ENCODE measurements around the gene ATG16L2. TPM values are rescaled to one million over a fixed set of nuclear protein-coding genes. Genes with fewer than 3 reads are reported as not detected.

ATG16L2 gene
- total and polyA plus RNA-seq, 9 of the 15 experiments (the other 6 are each of a cell fraction or from before 2014, with no cell fraction given) = 0.18 to 11.2 (median 6.2) TPM

- TF ChIP-seq ZNF740 (CRISPR knock-in tag; IDR thresholded peaks at IDR 0.05) = no peak
- no peak for TF ChIP-seq ZNF740 (tag; IDR thresholded peaks at IDR 0.05)
- no peak for TF ChIP-seq SAP30 (IDR thresholded peaks at IDR 0.05; ENCODE audit: borderline replicate concordance, insufficient read depth, low read depth, low read length, poor library complexity, severe bottlenecking)
These were observed 19.0 kb downstream of the ATG16L2 start (continued) for GRCh38 chr11:72833083-72833733.

- BruUV-seq (replicated peaks) = no TSS peak
- Histone ChIP-seq H3K4me1 (replicated peaks in 1 of 2; ENCODE audit: control insufficient read depth in 2 of 2, insufficient read depth in 2 of 2, low read length in 2 of 2) (peaks cover 0 to 8% of the 10 kb centered on the region in 2 experiments; a peak in 4 of 5 replicates), H3K27ac (ENCODE audit: extremely low read depth, low read depth, low read length) (no peak overlapping the region), H3K9me1 (ENCODE audit: control insufficient read depth, insufficient read depth, low read length) (no peaks in the 10 kb centered on the region), H3K4me2 (ENCODE audit: insufficient read depth, low read length) (no peak overlapping the region), H3K4me3 (no peak overlapping the region), H3K36me3 (ENCODE audit: control insufficient read depth, insufficient read depth, low read length) (peaks cover 10% of the 10 kb centered on the region; the same call in 1 of the 3 replicates), H4K20me1 (replicated peaks; ENCODE audit: control insufficient read depth, insufficient read depth, low read length) (0 out of 2 replicates have a peak, but pooled peaks cover 3% of the 10 kb centered on the region), H2AFZ (ENCODE audit: low read depth, low read length) (no peak overlapping the region), H3K27me3 (ENCODE audit: control insufficient read depth in 2 of 2, insufficient read depth in 2 of 2, low read length in 2 of 2) (no peaks in the 10 kb centered on the region), H3K79me2 (ENCODE audit: control insufficient read depth, insufficient read depth, low read length) (no peaks in the 10 kb centered on the region), H3K9ac (ENCODE audit: insufficient read depth in 1 of 2, low read depth in 2 of 2, low read length in 2 of 2) (no peak overlapping the region), H3K9me3 (replicated peaks; ENCODE audit: control insufficient read depth, insufficient read depth, low read depth, low read length) (no peaks in the 10 kb centered on the region)
- DNase-seq (ENCODE audit: extremely low read depth in 1 of 4, low spot score in 3 of 4) = no peak
- FAIRE-seq = no peak
- intact Hi-C loops (cut with micrococcal nuclease) (loop anchor here (5.0 to 10.0 kb wide), 3 partner anchors 249 to 498 kb away; no protein-coding TSS in a partner anchor), in situ Hi-C loops (cut with MboI) (loop anchor here (5.0 kb wide), 1 partner anchor 343 kb away; no protein-coding TSS in a partner anchor)
- ChIA-PET CTCF (ENCODE audit: low intra/inter-chr PET ratio) (interaction anchor here (1.4 to 3.5 kb wide), 2 partner anchors 108 to 344 kb away, joined by 3 to 47 read pairs; no protein-coding TSS in a partner anchor), POLR2A (interaction anchor here (0.9 to 1.0 kb wide), 2 partner anchors 308 to 454 kb away, joined by 3 to 5 read pairs; partner anchors contain the start of gene FCHSD2)
- no peak for ATAC-seq
- whole genome bisulfite sequencing (ENCODE audit: insufficient coverage, low coverage, missing lambda C conversion rate) = 46% methylated on average over 8 of the region's 8 CpGs
- TF ChIP-seq PCBP1 (IDR thresholded peaks at IDR 0.05; ENCODE audit: low read depth, low read length, poor library complexity, severe bottlenecking) (no peak), DIDO1 (tag; IDR thresholded peaks at IDR 0.05; ENCODE audit: low read depth) (no peak), RBBP5 (IDR thresholded peaks at IDR 0.05; ENCODE audit: borderline replicate concordance, insufficient read depth, low read length, poor library complexity, severe bottlenecking) (no peak), ZBTB11 (CRISPR knock-in tag; IDR thresholded peaks at IDR 0.05) (no peak), HES1 (IDR thresholded peaks at IDR 0.05; ENCODE audit: low read depth) (no peak), ZNF77 (CRISPR knock-in tag; IDR thresholded peaks at IDR 0.05) (no peak), ZNF431 (CRISPR knock-in tag; IDR thresholded peaks at IDR 0.05) (no peak)
These were observed 19.7 kb downstream of the ATG16L2 start for GRCh38 chr11:72833811-72834493.

Measured in K562 (cell line).